Measurements from ENCODE around the gene NR5A2.

DNA sequence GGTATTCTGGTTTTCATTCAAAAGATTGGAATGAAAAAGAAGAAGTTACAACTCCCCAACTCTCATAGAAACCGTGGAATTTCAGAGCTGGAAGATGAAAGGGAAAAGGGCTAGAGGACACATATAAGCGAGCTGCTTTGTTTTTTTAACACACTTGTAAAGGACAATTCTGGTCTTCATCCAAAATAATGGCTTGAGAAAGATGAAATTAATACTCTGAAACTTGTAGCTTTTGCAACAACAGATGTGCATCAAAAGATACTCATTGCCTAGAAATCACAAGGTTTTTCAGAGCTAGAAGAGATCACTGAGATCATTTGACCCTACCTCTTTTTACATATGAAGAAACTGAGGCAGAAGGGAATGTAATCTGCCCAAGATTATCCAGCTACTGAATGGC lies 25.6 kb downstream of the NR5A2 start:
- TF ChIP-seq, protein P1, sequence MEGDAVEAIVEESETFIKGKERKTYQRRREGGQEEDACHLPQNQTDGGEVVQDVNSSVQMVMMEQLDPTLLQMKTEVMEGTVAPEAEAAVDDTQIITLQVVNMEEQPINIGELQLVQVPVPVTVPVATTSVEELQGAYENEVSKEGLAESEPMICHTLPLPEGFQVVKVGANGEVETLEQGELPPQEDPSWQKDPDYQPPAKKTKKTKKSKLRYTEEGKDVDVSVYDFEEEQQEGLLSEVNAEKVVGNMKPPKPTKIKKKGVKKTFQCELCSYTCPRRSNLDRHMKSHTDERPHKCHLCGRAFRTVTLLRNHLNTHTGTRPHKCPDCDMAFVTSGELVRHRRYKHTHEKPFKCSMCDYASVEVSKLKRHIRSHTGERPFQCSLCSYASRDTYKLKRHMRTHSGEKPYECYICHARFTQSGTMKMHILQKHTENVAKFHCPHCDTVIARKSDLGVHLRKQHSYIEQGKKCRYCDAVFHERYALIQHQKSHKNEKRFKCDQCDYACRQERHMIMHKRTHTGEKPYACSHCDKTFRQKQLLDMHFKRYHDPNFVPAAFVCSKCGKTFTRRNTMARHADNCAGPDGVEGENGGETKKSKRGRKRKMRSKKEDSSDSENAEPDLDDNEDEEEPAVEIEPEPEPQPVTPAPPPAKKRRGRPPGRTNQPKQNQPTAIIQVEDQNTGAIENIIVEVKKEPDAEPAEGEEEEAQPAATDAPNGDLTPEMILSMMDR (IDR thresholded peaks at IDR 0.05; ENCODE audit: poor library complexity) = no peak
- no peak for TF ChIP-seq EZH2 (IDR thresholded peaks at IDR 0.05; ENCODE audit: borderline replicate concordance)

All from hepatocyte (in vitro differentiated cells).